ENCODE data around the gene ADAMTSL1.

The ADAMTSL1 gene

GRCh38 chr9:18683851-18684250 lies 209.9 kb downstream of the ADAMTSL1 start:
- Histone ChIP-seq H3K27ac (no peak overlapping the region), H3K4me3 (no peak overlapping the region)
- no peak for DNase-seq (ENCODE audit: low spot score)
- TF ChIP-seq CTCF (IDR thresholded peaks at IDR 0.05), result no peak

GRCh38 chr9:18684593-18685317 lies 210.8 kb downstream of the ADAMTSL1 start:
- DNase-seq (ENCODE audit: low spot score), result no peak

GRCh38 chr9:18688581-18689565 lies 214.9 kb downstream of the ADAMTSL1 start:
- H3K27ac ChIP-seq, result no peak overlapping the region
- no peak overlapping the region for H3K4me3 ChIP-seq
- no peak for DNase-seq (ENCODE audit: low spot score)
- TF ChIP-seq CTCF (IDR thresholded peaks at IDR 0.05), result no peak

More at GRCh38 chr9:18684593-18685317, 210.8 kb downstream of the ADAMTSL1 start:
- TF ChIP-seq CTCF (IDR thresholded peaks at IDR 0.05), result no peak
- Histone ChIP-seq H3K4me3 (no peak overlapping the region), H3K27ac (no peak overlapping the region)

- DNase-seq (ENCODE audit: low spot score), result no peak
- no peak overlapping the region for H3K27ac ChIP-seq
- no peak overlapping the region for H3K4me3 ChIP-seq
- no peak for TF ChIP-seq CTCF (IDR thresholded peaks at IDR 0.05)
Observed at GRCh38 chr9:18689921-18690320, 216.0 kb downstream of the ADAMTSL1 start.

- no peak for TF ChIP-seq CTCF (IDR thresholded peaks at IDR 0.05)
- Histone ChIP-seq H3K27ac (no peak overlapping the region), H3K4me3 (no peak overlapping the region)
- no peak for DNase-seq (ENCODE audit: low spot score)
Observed at GRCh38 chr9:18692268-18692667, 218.3 kb downstream of the ADAMTSL1 start.

GRCh38 chr9:18692962-18693361 lies 219.0 kb downstream of the ADAMTSL1 start:
- no peak for TF ChIP-seq CTCF (IDR thresholded peaks at IDR 0.05)
- no peak overlapping the region for H3K4me3 ChIP-seq
- H3K27ac ChIP-seq, result no peak overlapping the region
- no peak for DNase-seq (ENCODE audit: low spot score)

All from coronary artery (tissue), 2 donors.